ENCODE data around the gene RGS19. TPM values are rescaled to one million over a fixed set of nuclear protein-coding genes. Genes with fewer than 3 reads are reported as not detected.

The RGS19 gene
- total RNA-seq, 1 donor from 2014 or later = 57.5 TPM

DNA sequence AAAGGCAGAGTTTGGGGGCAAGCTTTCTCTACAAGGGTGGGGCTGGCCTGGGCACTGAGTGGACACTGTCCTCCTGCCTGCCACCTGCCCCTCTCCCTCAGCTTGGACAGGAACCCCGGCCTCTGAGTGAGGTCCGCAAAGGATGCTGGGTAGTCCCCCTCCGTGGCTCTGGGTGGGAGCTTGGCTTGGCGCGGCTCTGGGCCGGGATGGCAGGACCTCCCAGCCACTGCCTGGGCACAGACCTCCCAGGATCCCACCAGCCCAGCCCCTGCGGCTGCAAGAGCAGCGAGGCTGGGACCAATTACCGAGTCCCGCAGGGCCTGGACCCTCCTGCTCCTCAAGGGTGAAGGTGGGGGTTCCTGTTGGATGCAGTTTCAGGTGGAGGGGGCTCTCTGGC lies 27.0 kb downstream of the RGS19 start:
- intact Hi-C loops (cut with DNase I) = no loop called here
- TF ChIP-seq, protein P1, sequence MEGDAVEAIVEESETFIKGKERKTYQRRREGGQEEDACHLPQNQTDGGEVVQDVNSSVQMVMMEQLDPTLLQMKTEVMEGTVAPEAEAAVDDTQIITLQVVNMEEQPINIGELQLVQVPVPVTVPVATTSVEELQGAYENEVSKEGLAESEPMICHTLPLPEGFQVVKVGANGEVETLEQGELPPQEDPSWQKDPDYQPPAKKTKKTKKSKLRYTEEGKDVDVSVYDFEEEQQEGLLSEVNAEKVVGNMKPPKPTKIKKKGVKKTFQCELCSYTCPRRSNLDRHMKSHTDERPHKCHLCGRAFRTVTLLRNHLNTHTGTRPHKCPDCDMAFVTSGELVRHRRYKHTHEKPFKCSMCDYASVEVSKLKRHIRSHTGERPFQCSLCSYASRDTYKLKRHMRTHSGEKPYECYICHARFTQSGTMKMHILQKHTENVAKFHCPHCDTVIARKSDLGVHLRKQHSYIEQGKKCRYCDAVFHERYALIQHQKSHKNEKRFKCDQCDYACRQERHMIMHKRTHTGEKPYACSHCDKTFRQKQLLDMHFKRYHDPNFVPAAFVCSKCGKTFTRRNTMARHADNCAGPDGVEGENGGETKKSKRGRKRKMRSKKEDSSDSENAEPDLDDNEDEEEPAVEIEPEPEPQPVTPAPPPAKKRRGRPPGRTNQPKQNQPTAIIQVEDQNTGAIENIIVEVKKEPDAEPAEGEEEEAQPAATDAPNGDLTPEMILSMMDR (IDR thresholded peaks at IDR 0.05) = no peak
- H3K27ac ChIP-seq = peak overlapping the region; percentile 84

DNA sequence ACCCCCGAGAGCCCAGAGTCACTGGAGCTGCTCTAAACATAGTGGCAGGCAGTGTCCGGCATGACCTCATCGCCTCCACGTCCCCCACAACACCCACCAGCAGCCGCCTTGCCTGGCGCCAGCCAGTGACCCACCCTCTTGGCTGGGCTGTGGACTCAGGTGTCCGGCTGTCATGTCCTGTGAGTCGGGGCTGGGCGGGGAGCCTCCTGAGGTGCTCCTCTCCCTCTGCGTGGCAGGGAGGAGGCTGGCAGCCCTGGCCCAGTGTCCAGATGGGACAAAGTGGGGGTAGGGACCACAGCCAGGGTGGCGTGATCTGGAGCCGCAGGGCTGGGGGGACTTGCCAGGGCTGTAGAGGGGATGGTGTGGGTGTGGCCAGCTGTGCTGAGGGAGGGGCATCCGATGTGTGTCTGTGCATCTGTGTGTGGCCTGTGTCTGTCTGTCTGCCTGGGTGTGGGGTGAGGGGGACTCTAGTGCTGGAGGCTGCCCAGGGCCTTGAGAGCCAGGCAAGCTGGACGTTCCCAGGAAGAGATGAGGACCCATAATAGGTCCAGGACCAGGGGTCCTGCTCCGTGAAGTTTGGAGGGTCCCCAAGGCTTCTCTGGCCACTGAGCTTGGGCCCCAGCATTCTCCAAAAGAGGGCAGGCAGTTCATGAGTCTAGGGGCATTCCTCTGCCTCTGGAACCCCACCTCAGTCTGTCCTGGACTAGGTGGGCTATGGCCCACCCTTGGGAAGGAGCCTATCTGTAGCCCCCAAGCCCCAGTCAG lies 27.6 kb downstream of the RGS19 start:
- H3K4me1 ChIP-seq = peaks cover 36% of the 10 kb centered on the region
- TF ChIP-seq, protein P1 (IDR thresholded peaks at IDR 0.05) = no peak
- H3K36me3 ChIP-seq = no peaks in the 10 kb centered on the region
- H3K9me3 ChIP-seq = no peaks in the 10 kb centered on the region
- H3K4me3 ChIP-seq = peak overlapping the region; percentile 48
- DNase-seq (peak; percentile 73), ATAC-seq (peak; percentile 31 to 43)
- peak overlapping the region; percentile 84 for H3K27ac ChIP-seq
- intact Hi-C loops (cut with DNase I) = no loop called here
- peaks cover 73% of the 10 kb centered on the region for H3K27me3 ChIP-seq (ENCODE audit: low read depth)

More for the DNA sequence above, 27.0 kb downstream of the RGS19 start:
- H3K4me3 ChIP-seq = no peak overlapping the region
- H3K4me1 ChIP-seq = peaks cover 38% of the 10 kb centered on the region
- H3K27me3 ChIP-seq (ENCODE audit: low read depth) = peaks cover 74% of the 10 kb centered on the region
- no peaks in the 10 kb centered on the region for H3K36me3 ChIP-seq
- H3K9me3 ChIP-seq = no peaks in the 10 kb centered on the region
- ATAC-seq (no peak), DNase-seq (no peak)

DNA sequence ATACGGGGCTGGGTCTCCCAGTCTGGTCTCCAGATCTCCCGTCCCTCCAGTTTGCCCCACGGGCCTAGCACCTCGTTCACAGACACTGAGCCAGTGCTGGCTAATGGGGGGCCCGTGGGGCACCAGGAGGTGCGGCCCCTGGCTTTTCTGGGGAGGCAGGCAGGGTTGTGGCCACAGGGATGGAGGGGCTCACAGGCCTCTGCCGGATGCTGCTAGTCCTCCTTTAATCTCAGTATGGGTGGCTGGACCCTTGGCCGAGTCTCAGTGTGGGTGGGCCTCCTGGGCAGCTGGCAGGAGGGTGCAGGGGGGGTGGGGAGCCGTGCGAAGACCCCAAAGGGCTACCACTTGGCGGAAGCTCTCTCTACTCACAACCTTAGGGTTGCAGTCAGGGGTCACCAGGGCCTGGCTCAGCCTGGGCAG lies 28.3 kb downstream of the RGS19 start:
- Histone ChIP-seq H3K4me3 (peak overlapping the region; percentile 48), H3K27me3 (ENCODE audit: low read depth) (peaks cover 71% of the 10 kb centered on the region), H3K4me1 (peaks cover 31% of the 10 kb centered on the region), H3K9me3 (no peaks in the 10 kb centered on the region), H3K36me3 (no peaks in the 10 kb centered on the region), H3K27ac (peak overlapping the region; percentile 84)
- TF ChIP-seq, protein P1 (IDR thresholded peaks at IDR 0.05) = no peak
- ATAC-seq (no peak), DNase-seq (no peak)
- intact Hi-C loops (cut with DNase I) = no loop called here

DNA sequence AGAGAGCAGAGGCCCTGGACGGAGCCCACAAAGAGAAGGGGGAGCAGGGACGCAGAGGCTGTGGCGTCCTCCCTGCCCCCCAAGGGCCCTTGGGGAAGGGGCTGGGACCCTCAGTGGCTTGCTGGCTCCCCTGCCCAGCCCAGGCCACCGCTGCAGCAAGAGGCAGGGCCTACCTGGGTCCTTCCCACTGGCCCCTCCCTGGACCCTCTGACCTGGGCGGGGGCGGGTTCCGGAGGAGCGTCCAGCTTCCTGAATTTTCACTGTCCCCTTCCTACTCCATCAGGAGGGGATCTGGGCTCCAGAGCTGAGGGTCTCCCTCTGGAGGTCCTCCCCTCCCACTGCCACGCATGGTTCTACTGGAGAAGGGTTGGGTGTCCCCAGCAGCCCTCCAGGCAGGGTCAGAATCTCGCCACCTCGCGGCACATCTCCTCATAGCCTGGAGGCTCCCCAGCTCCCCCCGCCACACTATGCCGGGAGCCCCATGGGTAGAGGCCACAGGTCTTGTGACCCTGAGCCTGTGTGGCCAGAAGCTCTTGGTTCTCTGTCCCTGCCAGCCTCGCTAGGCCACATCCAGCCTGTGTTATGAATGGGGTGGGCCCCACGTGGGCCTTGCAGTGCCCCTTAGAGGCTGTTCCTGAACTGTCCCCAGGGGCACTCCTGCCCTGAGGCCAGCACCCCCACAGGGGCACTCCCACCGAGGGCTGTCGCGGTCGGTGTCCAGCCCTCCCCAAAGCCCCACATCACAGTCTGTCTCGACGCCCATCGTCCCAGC lies 28.9 kb downstream of the RGS19 start:
- peak overlapping the region; percentile 84 for H3K27ac ChIP-seq
- intact Hi-C loops (cut with DNase I) = no loop called here
- peaks cover 73% of the 10 kb centered on the region for H3K27me3 ChIP-seq (ENCODE audit: low read depth)
- peak overlapping the region; percentile 48 for H3K4me3 ChIP-seq
- H3K4me1 ChIP-seq = peaks cover 25% of the 10 kb centered on the region
- H3K9me3 ChIP-seq = no peaks in the 10 kb centered on the region
- peak; percentile 1 to 2 for ATAC-seq
- TF ChIP-seq, protein P1 (IDR thresholded peaks at IDR 0.05) = no peak
- DNase-seq = no peak
- H3K36me3 ChIP-seq = no peaks in the 10 kb centered on the region

DNA sequence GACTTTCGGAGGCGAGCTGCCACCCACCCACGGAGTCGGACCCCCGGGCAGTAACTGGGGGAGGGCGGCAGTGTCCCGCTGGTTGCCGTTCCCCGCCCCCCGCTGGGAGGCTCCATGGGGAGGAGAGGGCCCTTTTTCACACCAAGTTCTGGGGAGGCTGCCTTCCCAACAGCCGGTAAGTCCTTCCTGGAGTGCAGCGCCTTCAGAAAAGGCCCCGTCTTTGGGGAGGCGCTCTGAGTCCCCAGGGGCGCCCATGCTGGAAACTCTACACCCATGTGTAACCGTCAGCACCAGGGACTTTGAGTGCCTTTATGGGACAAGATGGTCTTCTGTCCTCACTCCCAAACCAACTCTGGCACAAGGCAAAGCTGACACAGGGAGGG lies 29.4 kb downstream of the RGS19 start:
- TF ChIP-seq, protein P1 (IDR thresholded peaks at IDR 0.05) = no peak
- Histone ChIP-seq H3K27me3 (ENCODE audit: low read depth) (peaks cover 79% of the 10 kb centered on the region), H3K4me3 (peak overlapping the region; percentile 48), H3K9me3 (no peaks in the 10 kb centered on the region), H3K4me1 (peaks cover 19% of the 10 kb centered on the region), H3K36me3 (no peaks in the 10 kb centered on the region), H3K27ac (peak overlapping the region; percentile 84)
- intact Hi-C loops (cut with DNase I) = no loop called here
- DNase-seq (no peak), ATAC-seq (no peak)

Measured in lower lobe of right lung (tissue), 2 donors.